Nucleus accumbens (tissue), 56 donors: ENCODE data around the gene MICAL1.

Source experiments
- DNase-seq, 56 donors: peaks; one replicate each; lab custom pipeline; 2025; lab: John Stamatoyannopoulos, UW

The MICAL1 gene, protein sequence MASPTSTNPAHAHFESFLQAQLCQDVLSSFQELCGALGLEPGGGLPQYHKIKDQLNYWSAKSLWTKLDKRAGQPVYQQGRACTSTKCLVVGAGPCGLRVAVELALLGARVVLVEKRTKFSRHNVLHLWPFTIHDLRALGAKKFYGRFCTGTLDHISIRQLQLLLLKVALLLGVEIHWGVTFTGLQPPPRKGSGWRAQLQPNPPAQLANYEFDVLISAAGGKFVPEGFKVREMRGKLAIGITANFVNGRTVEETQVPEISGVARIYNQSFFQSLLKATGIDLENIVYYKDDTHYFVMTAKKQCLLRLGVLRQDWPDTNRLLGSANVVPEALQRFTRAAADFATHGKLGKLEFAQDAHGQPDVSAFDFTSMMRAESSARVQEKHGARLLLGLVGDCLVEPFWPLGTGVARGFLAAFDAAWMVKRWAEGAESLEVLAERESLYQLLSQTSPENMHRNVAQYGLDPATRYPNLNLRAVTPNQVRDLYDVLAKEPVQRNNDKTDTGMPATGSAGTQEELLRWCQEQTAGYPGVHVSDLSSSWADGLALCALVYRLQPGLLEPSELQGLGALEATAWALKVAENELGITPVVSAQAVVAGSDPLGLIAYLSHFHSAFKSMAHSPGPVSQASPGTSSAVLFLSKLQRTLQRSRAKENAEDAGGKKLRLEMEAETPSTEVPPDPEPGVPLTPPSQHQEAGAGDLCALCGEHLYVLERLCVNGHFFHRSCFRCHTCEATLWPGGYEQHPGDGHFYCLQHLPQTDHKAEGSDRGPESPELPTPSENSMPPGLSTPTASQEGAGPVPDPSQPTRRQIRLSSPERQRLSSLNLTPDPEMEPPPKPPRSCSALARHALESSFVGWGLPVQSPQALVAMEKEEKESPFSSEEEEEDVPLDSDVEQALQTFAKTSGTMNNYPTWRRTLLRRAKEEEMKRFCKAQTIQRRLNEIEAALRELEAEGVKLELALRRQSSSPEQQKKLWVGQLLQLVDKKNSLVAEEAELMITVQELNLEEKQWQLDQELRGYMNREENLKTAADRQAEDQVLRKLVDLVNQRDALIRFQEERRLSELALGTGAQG

DNA sequence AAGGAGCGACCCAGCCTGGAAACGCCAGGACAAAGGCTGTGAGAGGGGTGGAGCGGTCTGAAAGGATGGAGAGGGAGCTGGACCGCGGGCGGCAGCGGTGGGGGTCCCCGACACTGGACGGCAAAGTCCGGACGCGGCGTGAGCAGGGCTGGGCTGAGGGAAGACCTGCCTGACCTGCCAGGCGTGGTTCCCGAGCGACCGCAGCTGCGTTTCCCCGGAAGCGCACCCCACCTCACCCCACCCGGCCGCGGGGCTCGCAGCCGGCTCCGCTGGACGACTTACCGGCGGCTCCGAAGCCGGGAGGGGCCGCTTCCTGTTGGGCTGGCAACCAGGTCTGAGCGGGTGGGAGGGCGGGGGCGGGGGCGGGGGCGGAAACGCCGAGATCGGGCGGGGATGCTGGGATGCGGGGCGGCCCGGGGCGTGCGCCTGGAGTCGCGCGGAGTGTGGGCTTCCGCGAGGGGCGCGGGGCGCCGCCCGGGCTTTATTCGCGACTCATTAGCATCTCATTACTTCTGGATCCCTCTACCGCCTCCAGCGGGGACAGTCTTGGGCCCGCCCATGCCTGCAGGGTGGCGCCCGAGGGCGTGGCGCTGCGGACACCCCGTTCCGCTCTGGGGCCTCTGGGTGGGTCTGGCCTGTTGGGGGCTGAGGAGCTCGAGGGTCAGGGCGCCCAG is at the start of gene MICAL1:
MICAL1 (minus strand) TSS at position 336 of the 674 bp plus-strand sequence. CDS start 1,576 bp downstream, outside the sequence.
- peak in 34 of 56 donors; percentile 20 to 76 (median 54) for DNase-seq

DNA sequence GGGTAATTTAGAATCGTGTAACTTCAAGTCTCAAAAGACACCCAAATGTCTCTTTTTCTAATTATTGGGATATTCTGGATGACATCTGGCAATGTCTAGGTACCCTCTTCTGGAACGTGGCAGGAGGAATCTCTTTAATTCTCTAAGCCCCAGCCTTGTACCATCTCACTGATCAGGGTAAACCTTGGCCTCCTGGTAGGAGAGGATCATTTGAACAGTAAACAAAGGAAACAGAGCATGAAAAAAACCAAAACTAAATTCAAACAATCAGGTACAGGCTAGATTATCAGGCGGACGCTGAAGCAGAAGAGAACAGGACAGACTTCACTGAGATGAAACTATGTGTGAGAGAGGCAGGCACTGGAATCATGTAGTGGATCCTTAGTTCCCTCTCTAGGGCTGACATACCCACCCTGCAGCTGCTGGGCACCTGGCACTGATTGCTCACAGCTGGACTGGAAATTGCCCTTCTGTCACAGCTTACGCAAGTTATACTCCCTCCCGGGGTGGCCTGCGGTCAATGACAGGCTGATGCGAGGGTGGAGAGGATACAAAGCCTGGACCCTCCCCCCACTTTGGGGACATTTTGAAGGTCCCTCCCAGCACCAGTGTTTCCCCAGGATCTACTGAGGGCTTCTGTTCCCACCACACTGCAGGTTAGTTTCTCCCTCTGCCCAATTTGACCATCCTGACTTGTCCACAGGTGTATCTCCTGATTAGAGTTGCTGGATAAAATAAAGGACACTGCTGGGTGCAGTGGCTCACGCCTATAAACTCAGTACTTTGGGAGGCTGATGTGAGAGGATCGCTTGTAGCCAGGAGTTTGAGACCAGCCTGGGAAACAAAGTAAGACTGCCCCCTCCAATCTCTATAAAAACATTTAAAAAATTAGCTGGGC is 48.0 kb upstream of the MICAL1 start:
- DNase-seq: no peak

DNA sequence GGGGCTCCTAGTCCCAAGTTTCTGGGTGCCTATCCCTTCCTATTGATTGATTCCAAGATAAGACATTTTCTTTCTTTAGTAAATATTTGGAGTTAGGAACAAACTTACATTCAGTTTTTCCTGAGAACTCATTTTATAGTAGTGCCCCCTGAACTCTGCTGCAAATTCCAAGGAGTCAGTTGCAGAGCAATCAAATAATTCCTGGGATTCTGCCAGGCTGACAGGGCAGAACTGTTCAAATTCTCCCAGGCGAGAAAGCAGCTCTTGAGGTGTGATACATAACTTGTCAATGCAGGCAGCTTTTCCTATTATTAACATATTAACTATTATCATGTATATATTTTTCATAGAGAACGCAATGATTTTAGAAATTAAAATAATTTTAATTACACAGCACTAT is 43.4 kb upstream of the MICAL1 start:
- no peak for DNase-seq

DNA sequence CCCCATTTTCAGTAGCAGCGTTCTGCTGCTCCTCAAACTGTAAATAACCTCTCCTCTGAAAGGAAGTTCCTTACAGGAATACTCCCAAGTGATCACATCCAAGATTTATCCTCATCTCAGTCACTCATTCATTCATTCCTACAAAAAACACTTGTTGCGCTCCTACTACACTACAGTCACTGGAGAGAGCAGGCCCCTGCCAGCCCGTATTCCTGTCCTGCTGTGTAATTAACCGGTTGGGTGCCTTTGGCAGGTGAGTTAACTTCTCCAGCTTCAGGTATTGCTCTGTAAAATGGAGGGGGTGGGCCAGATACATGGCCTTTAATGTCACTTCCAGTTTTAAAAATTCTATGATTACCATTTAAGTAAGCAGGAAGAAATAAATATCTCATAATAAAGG is 42.5 kb upstream of the MICAL1 start:
- DNase-seq: no peak

DNA sequence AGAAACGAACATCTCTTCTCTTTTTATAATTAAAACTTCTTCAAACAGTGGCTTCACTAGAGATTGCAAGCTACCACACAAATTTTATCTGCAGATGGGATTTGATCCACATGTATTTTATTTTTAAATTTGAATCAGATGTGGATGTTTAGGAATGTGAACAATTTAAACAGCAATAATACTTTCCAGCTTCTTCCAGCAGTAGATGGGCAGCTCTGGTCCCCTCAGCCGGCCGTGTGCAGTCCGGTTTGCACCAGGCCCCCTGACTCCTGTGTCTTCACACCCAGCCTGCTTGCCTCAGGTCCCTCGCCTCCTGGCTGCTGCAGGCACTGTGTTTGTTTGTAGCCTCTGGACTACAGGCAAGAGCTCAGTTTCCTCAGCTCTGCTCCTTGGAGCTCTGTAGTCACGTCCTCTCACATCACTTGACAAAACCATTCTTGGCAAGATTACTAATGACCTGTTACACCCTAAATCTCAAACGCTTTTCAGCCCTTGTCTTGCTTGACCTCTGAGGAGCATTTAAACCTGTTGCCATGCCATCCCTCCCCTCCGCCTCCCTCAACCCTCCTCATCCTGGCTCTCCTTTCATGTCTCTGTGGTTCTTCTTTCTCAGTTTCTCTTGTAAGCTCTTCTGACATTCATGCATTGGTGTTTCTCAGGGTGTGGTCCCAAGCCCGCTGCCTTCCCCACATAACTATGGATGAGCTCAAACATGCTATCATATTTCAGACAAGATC is 40.6 kb upstream of the MICAL1 start:
- DNase-seq: no peak

DNA sequence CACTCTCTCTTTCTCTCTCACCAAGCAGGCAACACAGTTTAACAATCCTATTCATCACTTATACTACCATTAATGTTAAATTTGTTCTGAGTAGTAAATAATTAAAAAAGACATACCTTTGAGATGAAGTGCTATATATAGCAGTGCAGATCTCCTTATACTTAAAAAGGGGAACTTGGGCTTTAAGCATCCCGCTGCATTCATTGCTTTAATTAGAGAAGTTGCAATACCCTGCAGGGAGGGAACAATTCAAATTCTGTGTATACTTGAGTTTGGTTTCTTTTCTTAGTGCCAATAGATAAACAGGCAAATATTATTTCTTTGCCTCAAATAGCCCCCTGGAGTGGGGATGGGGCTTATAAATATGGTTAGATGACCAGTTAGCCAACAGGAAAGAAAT is 38.3 kb upstream of the MICAL1 start:
- DNase-seq: no peak

DNA sequence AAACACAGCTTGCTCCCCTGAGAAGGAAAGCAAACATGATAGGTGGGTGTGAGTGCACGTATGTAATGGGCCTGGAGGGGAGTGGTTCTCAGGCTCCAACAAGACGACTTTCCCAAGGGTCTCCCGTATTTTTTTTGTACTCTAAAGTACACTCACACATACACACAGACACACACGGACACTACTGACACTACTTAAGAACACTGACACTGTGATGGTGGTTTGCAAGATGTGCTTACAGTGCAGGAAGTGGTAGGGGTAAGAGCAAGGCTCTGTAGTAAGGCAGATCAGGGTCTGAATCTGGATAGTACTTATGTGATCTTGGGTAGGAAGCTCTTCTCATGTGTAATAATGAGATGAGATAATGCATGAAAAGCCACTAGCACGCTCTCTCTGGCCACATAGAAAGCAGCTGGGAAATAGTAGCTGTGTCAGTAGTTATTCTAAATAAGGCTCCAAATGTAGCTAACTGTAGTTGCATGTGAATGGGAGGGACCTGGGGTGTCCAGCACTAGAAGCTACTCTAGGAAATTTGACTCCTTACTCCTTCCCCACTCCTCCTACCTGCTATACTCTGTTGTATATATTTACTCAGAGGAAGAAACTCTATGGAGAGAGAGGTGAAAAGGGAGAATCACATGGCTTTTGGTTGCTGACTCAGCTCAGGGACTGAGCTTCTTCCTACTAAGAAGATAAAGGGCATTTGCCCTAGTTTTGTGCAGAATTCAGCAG is 35.8 kb upstream of the MICAL1 start:
- DNase-seq: no peak

DNA sequence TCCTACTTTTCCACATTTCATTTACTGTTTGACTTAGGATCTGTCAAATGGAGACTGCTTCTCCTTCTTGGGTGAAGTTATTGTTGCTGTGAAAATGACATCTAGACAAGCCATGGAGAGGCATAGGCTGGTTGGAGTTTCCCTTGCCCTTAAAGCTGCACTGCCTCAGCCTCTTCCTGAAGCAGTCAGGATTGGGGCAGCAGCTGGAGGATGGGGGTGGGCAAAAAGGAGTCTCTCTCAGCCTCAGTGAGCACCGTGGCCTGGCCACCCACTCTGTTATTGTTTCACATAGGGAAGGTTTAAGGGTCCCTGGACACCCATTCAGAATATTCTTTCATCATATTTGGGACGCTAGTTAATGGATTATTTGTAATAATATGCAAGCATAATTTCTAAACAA is 35.1 kb upstream of the MICAL1 start:
- no peak for DNase-seq

DNA sequence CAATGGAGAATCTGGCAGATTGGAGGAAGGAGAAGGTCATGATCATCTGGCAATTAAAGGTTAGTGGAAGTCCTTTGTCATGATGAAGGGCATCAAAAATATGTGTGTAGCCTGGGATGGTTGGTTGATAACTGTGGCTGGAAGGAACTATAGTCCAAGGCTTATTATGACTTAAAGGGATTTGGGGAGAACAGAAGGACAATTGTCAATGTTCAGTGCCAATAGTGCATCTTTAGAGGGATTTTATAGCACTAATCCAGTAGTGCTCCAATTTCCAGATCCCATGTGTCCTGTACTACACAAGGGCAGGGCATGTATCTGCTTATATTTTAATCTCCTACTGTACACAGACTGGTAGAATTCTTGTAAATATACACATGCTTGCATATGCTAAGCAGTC is 32.4 kb upstream of the MICAL1 start:
- DNase-seq: no peak

DNA sequence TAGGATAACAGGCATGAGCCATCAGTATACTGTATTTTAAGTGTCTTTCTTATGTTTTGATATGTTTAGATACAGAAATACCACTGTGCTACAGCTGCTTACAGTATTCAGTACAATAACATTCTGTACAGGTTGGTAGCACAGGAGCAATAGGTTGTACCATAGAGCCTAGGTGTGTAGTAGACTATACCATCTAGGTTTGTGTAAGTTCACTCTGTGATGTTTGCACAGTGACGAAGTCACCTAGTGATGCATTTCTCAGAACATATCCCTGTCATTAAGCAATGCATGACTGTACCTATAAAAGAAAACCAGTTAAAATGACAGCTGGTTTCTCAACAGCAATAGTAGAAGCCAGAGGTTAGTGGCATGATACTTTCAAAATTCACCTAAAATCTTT is 30.5 kb upstream of the MICAL1 start:
- no peak for DNase-seq

DNA sequence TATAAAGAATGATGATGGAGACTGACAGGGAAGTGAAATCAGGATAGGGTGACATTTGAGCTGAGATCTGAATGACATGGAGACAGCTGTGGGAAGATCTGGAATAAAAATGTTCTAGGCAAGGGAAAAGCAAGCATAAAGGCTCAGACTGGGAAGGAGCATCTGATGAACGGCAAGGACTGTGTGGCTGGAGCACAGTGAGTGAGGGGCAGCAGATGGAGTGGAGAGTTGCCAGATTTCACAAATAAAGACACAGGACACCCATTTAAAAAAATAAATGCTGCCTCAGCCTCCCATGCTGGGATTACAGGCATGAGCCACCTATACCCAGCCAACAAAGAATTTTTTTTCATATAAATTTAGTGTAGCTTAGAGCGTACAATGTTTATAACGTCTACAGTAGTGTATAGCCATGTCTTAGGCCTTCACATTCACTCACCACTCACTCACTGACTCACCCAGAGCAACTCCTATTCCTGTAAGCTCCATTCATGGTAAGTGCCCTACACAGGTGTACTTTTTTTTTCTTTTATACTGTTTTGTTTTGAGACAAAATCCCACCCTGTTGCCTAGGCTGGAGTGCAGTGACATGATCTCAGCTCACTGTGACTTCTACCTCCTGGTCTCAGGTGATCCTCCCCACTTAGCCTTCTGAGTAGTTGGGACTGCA is 29.8 kb upstream of the MICAL1 start:
- DNase-seq: no peak

DNA sequence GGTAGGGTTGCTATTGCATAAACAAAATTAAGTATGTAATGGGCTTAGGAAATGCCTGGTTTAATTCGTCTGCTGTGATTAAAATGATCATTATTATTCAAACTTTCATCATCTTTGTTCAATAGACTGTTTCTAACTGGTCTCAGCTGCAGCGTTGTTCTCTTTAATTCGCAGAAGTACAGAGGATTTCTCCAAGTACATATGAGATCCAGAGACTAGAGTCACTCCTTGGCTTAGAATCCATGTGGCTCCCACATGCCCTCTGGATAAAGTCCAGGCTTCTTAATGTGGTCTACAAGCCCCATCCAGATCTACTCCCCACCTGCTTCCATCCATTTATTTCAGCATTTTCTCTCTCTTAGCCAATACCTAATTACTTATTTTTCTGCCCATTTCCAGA is 28.6 kb upstream of the MICAL1 start:
- no peak for DNase-seq

DNA sequence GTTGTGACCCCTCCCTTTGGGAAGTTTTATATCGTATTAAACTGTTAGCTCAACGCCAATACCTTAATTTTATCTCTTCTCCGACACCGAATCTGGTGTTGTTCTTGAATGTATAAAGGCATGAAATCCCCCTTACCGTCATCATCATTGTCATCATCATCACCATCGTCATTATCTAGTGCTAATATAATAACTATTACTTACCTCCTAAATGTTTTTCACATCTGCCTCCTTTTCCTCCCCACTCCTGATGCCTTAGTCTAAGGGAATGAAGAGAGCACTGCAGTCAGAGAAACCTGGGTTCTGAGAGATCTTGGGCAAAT is 28.1 kb upstream of the MICAL1 start:
- DNase-seq: no peak

DNA sequence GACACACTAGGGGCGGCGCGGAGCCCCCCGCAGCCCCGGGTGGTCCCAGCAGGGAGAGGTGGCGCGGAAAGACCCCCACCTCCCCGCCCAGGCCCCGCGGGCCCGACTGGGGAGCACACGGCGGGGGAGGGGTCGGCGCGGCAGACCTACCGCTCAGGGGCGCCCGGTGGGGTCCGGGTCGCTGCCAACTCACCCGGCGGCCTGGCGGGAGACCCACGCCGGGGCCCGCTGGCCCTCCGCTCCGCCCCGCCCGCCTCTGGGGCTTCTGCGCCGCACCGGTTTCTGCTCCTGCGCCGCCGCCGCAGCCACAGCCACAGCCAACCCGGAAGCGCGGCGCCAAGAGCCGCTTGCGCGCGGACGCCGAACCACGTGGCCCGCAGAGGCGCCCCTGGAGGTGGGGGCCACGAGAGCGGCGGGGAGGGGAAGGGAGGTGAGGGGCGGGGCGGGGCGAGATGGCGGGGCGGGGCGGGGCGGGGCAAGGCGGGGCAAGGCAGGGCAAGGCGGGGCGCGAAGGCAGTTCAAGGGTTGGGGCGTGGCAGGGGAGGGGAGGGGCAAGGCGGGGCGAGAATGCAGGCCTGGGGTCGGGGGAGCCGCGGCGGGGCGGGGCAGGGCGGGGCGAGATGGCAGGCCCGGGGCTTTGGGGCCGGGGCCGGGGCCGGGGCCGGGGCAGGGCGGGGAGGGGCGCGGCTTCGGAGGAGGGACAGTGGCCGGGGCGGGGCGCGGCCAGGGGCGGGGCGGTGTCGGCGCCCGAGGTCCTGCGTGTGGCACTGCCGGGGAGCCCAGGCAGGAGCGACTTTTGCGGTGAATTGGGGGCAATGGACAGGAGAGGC is 27.5 kb upstream of the MICAL1 start, which contains the start of gene ZBTB24:
ZBTB24 (minus strand) TSS at position 315 of the 830 bp plus-strand sequence. CDS start 1,193 bp downstream, outside the sequence.
- DNase-seq: peak in 55 of 56 donors; percentile 47 to 93 (median 84)

DNA sequence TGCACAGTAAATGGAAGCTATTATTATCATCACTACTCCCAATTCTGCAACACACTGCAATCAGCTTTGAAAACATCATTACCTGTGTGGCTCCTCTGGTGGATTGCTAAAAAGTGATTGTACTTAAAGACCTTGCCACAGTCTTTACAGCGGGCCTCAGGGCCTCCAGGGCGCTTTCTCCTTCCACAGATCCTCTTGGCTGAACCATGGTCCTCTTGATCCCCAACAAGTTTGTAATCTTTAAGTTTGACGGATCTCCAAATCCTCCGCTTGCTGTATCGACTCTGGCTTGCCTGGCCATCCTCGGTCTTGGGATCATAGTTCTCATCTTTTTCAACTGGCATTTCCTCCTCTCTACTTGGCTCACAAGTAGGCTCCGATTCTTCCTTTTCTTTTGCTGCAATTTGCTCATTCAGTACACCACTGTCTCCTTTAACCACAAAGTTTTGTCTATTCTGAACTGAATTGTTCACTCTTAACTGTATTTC is 25.5 kb upstream of the MICAL1 start:
- no peak for DNase-seq

DNA sequence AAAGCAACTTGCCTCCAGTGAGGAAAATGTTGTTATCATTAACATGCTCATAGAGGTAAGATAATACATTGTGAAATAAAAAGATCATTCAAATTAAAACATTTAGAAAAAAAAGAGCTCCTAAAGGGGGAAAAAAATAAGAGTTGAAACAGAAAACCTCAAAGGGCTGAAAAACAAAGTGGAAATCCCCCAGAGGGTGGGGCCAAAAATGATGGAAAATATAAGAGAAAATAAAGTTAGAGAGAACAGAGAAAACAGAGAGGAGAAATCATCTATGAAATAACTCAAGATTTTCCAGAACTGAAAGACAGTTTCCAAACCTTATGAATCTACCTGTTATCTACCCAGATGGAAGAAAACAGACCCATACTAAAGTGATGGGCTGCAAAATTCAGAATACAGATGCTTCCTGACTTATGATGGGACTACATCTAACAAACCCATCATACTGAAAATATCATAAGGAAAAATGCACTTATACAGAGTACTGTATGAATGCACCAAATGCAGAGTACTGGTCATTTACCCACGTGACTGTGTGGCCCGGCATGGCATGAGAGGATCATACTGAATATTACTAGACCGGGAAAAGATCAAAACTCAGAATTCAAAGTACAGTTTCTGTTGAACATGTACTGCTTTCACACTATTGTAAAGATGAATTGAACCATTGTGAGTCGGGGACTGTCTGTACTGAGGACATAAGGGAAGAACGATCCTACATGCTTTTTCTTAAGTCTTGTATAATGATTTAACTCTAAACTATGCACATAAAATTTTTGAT is 23.5 kb upstream of the MICAL1 start:
- DNase-seq: no peak
